ENCODE data around the gene PEX14. TPM values are rescaled to one million over a fixed set of nuclear protein-coding genes. Genes with fewer than 3 reads are reported as not detected.

PEX14 gene
- total and polyA plus RNA-seq, 9 of the 15 experiments (the other 6 are each of a cell fraction or from before 2014, with no cell fraction given): 2.6 to 45.7 (median 22.7) TPM

DNA sequence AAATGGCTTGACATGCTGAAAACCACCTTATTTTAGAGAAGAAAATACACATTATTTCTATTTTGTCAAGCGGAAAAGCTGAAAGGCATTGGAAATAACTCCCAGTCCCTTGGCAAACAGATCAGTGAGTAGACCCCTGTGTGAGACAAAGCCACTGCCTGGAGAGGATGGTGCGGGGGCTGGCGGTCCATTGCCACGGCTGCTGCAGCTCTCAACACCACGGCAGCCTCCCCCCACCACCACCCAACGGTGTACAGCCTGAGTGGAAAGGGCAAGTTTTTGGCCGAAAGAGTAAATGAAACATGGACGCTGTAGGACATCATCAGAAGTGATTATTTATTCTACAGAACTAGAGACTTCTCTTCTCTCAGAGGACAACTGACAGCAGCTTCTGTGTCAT is 84.6 kb downstream of the PEX14 start:
- Histone ChIP-seq H3K9ac (ENCODE audit: insufficient read depth in 1 of 2, low read depth in 2 of 2, low read length in 2 of 2) (no peak overlapping the region), H4K20me1 (replicated peaks; ENCODE audit: control insufficient read depth, insufficient read depth, low read length) (peaks cover 7% of the 10 kb centered on the region; the same call in 1 of the 2 replicates), H3K4me3 (no peak overlapping the region), H3K9me3 (replicated peaks; ENCODE audit: control insufficient read depth, insufficient read depth, low read depth, low read length) (no peaks in the 10 kb centered on the region), H3K27ac (ENCODE audit: extremely low read depth, low read depth, low read length) (no peak overlapping the region), H3K4me1 (replicated peaks in 1 of 2; ENCODE audit: control insufficient read depth in 2 of 2, insufficient read depth in 2 of 2, low read length in 2 of 2) (peaks cover 17 to 20% of the 10 kb centered on the region in 2 experiments), H3K36me3 (ENCODE audit: control insufficient read depth, insufficient read depth, low read length) (no peaks in the 10 kb centered on the region), H3K79me2 (ENCODE audit: control insufficient read depth, insufficient read depth, low read length) (peaks cover 19% of the 10 kb centered on the region), H2AFZ (ENCODE audit: low read depth, low read length) (no peak overlapping the region), H3K4me2 (ENCODE audit: insufficient read depth, low read length) (no peak overlapping the region), H3K9me1 (ENCODE audit: control insufficient read depth, insufficient read depth, low read length) (peaks cover 9% of the 10 kb centered on the region), H3K27me3 (ENCODE audit: control insufficient read depth in 2 of 2, insufficient read depth in 2 of 2, low read length in 2 of 2) (no peaks in the 10 kb centered on the region)
- FAIRE-seq (no peak), DNase-seq (ENCODE audit: extremely low read depth in 1 of 4, low spot score in 3 of 4) (no peak), ATAC-seq (no peak)
- POLR2A ChIA-PET: interaction anchor here (0.6 kb wide), 1 partner anchor 32 kb away, joined by 3 read pairs; no protein-coding TSS in a partner anchor
- TF ChIP-seq SRSF9 (IDR thresholded peaks at IDR 0.05; ENCODE audit: borderline replicate concordance, low read depth, low read length) (no peak), HSF4 (CRISPR knock-in tag; IDR thresholded peaks at IDR 0.05; ENCODE audit: borderline replicate concordance) (no peak), GTF2E2 (tag; IDR thresholded peaks at IDR 0.05) (no peak), FOXJ2 (tag; IDR thresholded peaks at IDR 0.05) (no peak), EHMT2 (IDR thresholded peaks at IDR 0.05) (no peak), CHD1 (IDR thresholded peaks at IDR 0.05; ENCODE audit: low read length) (no peak)
- TF ChIP-seq, protein P1, sequence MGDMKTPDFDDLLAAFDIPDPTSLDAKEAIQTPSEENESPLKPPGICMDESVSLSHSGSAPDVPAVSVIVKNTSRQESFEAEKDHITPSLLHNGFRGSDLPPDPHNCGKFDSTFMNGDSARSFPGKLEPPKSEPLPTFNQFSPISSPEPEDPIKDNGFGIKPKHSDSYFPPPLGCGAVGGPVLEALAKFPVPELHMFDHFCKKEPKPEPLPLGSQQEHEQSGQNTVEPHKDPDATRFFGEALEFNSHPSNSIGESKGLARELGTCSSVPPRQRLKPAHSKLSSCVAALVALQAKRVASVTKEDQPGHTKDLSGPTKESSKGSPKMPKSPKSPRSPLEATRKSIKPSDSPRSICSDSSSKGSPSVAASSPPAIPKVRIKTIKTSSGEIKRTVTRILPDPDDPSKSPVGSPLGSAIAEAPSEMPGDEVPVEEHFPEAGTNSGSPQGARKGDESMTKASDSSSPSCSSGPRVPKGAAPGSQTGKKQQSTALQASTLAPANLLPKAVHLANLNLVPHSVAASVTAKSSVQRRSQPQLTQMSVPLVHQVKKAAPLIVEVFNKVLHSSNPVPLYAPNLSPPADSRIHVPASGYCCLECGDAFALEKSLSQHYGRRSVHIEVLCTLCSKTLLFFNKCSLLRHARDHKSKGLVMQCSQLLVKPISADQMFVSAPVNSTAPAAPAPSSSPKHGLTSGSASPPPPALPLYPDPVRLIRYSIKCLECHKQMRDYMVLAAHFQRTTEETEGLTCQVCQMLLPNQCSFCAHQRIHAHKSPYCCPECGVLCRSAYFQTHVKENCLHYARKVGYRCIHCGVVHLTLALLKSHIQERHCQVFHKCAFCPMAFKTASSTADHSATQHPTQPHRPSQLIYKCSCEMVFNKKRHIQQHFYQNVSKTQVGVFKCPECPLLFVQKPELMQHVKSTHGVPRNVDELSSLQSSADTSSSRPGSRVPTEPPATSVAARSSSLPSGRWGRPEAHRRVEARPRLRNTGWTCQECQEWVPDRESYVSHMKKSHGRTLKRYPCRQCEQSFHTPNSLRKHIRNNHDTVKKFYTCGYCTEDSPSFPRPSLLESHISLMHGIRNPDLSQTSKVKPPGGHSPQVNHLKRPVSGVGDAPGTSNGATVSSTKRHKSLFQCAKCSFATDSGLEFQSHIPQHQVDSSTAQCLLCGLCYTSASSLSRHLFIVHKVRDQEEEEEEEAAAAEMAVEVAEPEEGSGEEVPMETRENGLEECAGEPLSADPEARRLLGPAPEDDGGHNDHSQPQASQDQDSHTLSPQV (IDR thresholded peaks at IDR 0.05): no peak
- intact Hi-C loops (cut with micrococcal nuclease) (no loop called here), in situ Hi-C loops (cut with MboI) (no loop called here)
- no TSS peak for BruUV-seq (replicated peaks)
- CTCF ChIA-PET (ENCODE audit: low intra/inter-chr PET ratio): no interaction called here
- WGBS (ENCODE audit: insufficient coverage, low coverage, missing lambda C conversion rate): 91% methylated on average over 8 of the region's 8 CpGs
